ENCODE data around the gene KIAA0586. TPM values are rescaled to one million over a fixed set of nuclear protein-coding genes. Genes with fewer than 3 reads are reported as not detected.

KIAA0586 gene
- total RNA-seq, 1 donor from 2014 or later = 19.7 TPM

- TF ChIP-seq CTCF (IDR thresholded peaks at IDR 0.05; ENCODE audit: unreplicated experiment) = no peak
- Mint-ChIP-seq H3K27ac (peak overlapping the region; percentile 92), H3K36me3 (peaks cover 6% of the 10 kb centered on the region), H3K27me3 (ENCODE audit: low read depth) (no peaks in the 10 kb centered on the region), H3K9me3 (peaks cover 7% of the 10 kb centered on the region), H3K4me1 (peaks cover 32% of the 10 kb centered on the region), H3K4me3 (no peak overlapping the region)
- DNase-seq (ENCODE audit: low spot score in 2 of 2, unreplicated experiment in 2 of 2) = no peak
Measured at GRCh38 chr14:58535044-58535443, 107.5 kb downstream of the KIAA0586 start.

GRCh38 chr14:58537004-58537403 is 109.5 kb downstream of the KIAA0586 start:
- H3K4me3 Mint-ChIP-seq = no peak overlapping the region
- H3K27ac Mint-ChIP-seq = no peak overlapping the region
- no peak for DNase-seq (ENCODE audit: low spot score in 2 of 2, unreplicated experiment in 2 of 2)
- TF ChIP-seq CTCF (IDR thresholded peaks at IDR 0.05; ENCODE audit: unreplicated experiment) = no peak
- H3K9me3 Mint-ChIP-seq = peaks cover 7% of the 10 kb centered on the region
- H3K36me3 Mint-ChIP-seq = no peaks in the 10 kb centered on the region
- no peaks in the 10 kb centered on the region for H3K27me3 Mint-ChIP-seq (ENCODE audit: low read depth)
- peaks cover 45% of the 10 kb centered on the region for H3K4me1 Mint-ChIP-seq

GRCh38 chr14:58540749-58541632 is 113.5 kb downstream of the KIAA0586 start:
- H3K36me3 Mint-ChIP-seq = peaks cover 18% of the 10 kb centered on the region

GRCh38 chr14:58541633-58542022 is 114.1 kb downstream of the KIAA0586 start:
- H3K36me3 Mint-ChIP-seq = peaks cover 18% of the 10 kb centered on the region
- peaks cover 16% of the 10 kb centered on the region for H3K9me3 Mint-ChIP-seq
- H3K4me3 Mint-ChIP-seq = no peak overlapping the region
- peaks cover 18% of the 10 kb centered on the region for H3K4me1 Mint-ChIP-seq
- H3K27me3 Mint-ChIP-seq (ENCODE audit: low read depth) = no peaks in the 10 kb centered on the region
- no peak for DNase-seq (ENCODE audit: low spot score in 2 of 2, unreplicated experiment in 2 of 2)
- no peak overlapping the region for H3K27ac Mint-ChIP-seq
- no peak for TF ChIP-seq CTCF (IDR thresholded peaks at IDR 0.05; ENCODE audit: unreplicated experiment)

More at GRCh38 chr14:58540749-58541632, 113.5 kb downstream of the KIAA0586 start:
- no peak for TF ChIP-seq CTCF (IDR thresholded peaks at IDR 0.05; ENCODE audit: unreplicated experiment)
- Mint-ChIP-seq H3K9me3 (peaks cover 18% of the 10 kb centered on the region), H3K4me3 (no peak overlapping the region), H3K27ac (peak overlapping the region; percentile 7), H3K4me1 (peaks cover 18% of the 10 kb centered on the region), H3K27me3 (ENCODE audit: low read depth) (no peaks in the 10 kb centered on the region)
- no peak for DNase-seq (ENCODE audit: low spot score in 2 of 2, unreplicated experiment in 2 of 2)

GRCh38 chr14:58543253-58543652 is 115.7 kb downstream of the KIAA0586 start:
- H3K9me3 Mint-ChIP-seq = peaks cover 11% of the 10 kb centered on the region

More at GRCh38 chr14:58543253-58543652, 115.7 kb downstream of the KIAA0586 start:
- peaks cover 18% of the 10 kb centered on the region for H3K36me3 Mint-ChIP-seq
- H3K4me3 Mint-ChIP-seq = no peak overlapping the region
- no peak overlapping the region for H3K27ac Mint-ChIP-seq
- peaks cover 20% of the 10 kb centered on the region for H3K4me1 Mint-ChIP-seq
- H3K27me3 Mint-ChIP-seq (ENCODE audit: low read depth) = no peaks in the 10 kb centered on the region
- DNase-seq (ENCODE audit: low spot score in 2 of 2, unreplicated experiment in 2 of 2) = no peak
- TF ChIP-seq CTCF (IDR thresholded peaks at IDR 0.05; ENCODE audit: unreplicated experiment) = no peak

Data from mesothelial cell of epicardium (in vitro differentiated cells).